T-helper 2 cell treated with Interferon-gamma antibody and Interleukin-4, amounts not matched to agents 100 ng/mL and 5 ng/mL, for 36 hours (primary cell): ENCODE measurements around the gene NEU4. TPM values are rescaled to one million over a fixed set of nuclear protein-coding genes. Genes with fewer than 3 reads are reported as not detected.
"Not testable (repeated sequence)": the region's sequence is repeated elsewhere in the genome, so short reads cannot be mapped to it uniquely, and the experiment has no call there.

Experiments
- intact Hi-C: fragments of 100-400 bp; cut with micrococcal nuclease; formaldehyde crosslinking; loops from one replicate; pipeline ENCODE4 v1.15.1; 2023
- total RNA-seq: library from RNA; stranded (reverse); gene quantifications from 2 replicates; pipeline ENCODE4 v1.2.3, GENCODE V29; 2022

The NEU4 gene
- total RNA-seq, 1 donor from 2014 or later, result 0.64 TPM

DNA sequence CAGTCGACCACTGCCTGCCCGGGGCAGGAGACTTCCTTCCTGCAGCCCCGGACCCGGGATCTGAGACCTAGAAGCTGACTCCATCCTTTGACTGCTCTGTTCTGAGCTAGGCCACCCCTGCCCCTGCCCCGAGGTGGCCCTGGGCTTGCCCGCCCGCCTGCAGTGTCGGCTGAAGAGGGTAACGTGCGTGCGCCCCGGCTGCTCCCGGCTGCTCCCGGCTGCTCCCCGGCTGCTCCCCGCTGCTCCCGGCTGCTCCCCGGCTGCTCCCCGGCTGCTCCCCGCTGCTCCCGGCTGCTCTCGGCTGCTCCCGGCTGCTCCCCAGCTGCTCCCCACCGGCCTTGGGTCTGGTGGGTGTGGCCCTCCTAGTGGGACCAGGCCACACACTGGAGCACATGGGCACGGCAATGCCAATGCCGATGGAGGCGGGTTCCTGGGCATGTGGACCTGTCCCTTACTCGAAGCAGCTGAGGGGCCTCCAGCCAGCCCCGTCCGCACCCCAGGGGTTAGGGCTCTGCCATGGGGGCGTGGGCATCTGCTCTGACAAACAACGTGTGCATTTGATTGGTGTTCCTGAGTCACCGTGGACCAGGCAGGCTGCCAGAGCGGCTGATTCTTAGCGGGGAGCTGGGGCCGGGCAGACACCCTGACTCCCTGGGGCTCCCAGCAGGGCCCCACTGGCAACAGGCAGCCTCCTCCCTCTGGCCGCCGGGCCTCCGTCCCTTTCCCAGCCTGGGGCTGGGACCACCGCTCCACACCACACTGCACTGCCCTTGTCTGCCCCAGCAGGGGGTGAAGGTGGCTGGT, 34.4 kb upstream of the NEU4 start:
- intact Hi-C loops, result no loop called here

DNA sequence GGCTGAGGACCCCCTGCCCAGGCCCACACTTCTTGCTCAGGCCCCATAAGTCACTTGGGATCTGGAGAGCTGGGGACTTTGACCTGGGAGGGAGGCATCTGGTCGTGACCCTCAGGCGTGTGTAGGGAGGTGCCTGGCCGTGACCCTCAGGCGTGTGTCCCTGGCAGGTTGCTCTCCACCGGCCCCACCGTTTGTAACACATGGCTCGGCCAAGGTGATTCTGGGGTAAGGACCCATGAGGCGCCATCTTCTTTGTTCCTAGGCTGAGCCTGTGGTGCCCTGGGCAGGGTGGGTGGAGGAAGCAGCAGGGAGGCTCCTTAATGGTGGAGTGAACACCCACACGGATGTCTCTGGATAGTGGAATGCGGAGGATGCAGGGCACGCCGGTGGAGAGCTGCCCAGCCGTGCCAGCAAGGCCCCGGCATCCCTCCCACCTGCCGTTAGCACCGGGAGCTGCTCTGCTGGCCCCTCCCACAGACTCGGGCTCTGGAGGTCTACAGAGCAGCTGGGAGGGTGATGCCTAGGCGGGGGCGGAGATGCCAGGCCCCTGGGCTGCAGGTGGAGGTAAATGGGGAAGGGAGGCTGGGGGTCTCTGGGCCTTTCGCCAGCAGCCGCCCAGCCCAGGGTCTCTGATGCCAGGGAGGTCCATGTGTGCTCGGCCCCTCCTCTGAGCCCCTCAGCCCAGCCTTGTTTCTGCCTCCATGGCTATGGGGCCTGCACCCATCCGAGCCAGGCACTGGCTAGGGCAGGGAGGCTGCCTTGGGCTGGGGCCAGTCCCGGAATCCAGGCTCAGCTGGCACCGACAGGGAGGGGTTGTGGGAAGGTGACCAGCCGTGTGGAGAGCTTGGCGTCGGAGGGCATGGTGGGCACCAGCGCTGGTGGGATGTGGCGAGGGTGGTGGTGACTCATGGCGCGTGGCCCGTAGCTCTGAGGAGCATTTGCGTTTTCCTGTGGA, 33.5 kb upstream of the NEU4 start:
- intact Hi-C loops, result no loop called here

DNA sequence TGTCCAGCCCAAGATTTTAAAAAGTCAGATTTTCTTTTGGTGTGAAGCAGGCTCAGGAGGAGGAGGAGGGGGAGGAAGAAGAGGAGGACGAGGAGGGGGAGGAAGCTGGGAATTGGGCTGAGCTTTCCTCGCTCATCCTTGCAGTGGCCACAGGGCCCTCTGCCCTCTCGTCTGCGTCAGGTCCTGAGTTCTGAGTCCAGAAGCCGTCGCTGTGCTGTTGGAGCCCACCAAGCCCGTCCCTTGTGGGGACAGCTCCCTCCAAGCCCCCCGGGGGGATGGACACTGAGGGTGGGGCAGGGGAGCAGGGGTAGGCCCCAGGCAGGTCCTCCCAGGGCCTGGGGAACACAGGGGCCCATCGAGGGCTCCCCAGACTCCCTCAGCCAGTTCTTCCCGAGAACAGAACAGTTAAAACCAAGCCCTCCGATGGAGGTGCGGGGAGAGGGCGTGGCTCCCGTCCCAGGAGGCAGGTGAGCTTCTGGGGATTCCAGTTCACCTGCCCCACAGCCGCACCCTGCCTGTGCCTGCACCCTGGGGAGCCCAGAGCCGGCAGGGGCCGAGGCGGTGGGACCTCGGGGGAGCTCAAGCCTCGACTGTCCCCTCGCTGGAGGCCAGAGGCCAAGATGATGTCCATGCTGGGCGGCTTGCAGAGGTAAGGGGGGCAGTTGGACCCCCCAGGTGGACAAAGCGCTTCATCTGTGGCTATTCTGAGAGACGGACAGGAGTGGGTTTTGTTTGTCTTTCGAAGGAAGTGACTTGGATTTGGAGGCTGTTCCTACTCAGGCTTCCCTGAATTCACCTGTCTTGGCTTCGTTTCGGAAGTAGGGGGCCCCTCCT, 32.4 kb upstream of the NEU4 start, which contains the start of gene GAL3ST2:
Gene GAL3ST2 (plus strand): TSS at position 487 of the 834 bp plus-strand sequence. CDS start 134 bp downstream, at position 621.
- intact Hi-C loops, result no loop called here

DNA sequence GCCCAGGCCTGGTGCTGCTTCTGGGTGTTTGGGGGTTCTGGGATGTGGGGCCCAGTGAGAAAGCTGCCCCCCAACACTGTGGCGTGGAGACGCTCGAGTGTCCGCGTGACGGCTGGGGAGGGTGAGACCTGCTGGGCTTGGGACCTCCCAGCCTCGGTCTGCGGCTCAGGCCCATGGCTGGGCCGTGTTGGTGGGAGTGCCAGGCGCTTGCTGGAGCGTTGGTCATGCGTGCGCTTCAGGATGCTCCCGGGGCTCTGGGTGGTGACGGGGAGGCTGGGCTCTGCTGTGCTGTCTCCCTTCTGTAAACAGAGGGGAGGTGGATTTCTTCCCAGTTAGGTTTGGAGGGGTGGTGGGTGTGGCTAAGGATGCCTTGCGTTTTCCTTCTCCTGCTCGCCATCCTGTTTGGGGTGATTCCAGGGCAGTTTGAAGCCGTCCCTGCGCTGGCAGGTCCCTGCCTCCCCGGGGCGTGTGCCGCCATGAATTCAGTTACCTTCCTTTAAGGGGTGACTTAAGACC, 31.8 kb upstream of the NEU4 start:
- intact Hi-C loops, result no loop called here

DNA sequence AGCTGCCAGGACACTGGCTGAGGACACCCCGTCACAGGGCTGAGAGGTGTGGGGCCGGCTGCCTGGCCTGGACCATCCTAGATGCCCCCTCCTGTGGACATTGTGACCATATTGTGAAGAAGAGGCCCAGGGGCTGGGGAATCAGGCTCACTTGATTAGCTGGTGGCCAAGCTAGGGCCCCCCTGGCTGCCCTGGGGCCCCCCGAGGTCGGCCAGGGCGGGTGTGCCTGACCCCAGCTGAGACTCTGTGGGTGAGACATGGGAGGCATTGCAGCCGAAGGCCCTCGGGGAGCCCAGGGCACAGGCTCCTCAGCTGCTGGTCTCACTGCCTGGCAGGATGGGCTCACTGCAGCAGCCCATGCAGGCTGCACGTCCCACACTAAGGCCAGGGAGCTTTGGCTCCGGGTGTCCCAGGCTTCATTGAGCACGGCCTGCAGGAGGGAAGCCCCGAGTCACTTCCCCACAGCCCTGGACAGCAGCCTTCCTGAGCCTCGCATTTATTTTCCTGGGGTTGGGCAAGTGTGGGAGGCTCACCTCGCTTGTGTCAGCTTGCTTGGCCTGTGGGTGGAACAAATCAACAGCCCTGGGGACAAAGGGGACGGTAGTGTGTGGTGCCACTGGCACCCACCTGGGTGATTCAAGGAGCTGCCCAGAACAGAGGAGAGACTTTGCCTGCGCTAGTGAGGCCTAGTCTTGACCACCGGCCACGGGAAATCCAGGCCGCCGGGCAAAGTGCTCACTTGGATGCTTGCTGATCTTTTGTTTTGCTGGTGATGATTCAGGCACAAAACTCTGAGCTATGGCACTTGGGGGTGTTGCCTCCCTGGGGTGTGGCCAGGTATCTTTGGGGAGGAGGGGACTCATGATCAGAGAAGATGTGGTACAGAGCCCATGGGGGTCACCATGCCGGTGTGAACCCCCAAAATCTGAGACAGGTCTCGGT, 31.0 kb upstream of the NEU4 start:
- intact Hi-C loops, result no loop called here

DNA sequence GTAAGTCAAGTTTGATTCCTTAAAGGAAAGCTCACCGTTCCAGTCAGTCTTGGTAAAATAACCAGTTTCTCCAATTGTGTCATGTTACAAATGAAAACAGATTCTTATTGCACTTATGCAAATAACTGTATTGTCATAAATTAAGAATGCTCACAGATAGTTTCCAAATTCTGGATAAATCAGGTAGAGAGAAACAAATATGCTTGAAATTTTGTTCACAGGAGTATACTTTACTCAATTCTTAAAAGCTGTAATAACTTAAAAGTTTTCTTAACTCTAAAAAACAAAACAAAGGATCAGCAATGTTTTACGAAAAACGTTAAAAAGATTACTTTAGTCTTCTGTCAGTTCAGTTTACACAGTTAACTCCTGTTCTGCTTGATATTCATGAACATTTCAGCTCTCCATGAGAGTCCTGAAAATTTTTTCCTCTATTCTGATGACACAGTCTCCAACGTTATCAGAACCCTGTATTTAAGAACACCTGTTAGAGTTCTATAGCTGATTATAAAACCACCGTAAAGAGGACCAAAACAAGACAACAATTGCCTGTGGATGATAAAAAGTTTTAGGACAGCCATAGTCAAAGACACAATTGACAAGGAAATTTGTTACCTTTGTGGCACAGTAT, 27.9 kb upstream of the NEU4 start:
- intact Hi-C loops, result loop anchor here (1.0 kb wide), 1 partner anchor 9 kb away; no protein-coding TSS in a partner anchor

DNA sequence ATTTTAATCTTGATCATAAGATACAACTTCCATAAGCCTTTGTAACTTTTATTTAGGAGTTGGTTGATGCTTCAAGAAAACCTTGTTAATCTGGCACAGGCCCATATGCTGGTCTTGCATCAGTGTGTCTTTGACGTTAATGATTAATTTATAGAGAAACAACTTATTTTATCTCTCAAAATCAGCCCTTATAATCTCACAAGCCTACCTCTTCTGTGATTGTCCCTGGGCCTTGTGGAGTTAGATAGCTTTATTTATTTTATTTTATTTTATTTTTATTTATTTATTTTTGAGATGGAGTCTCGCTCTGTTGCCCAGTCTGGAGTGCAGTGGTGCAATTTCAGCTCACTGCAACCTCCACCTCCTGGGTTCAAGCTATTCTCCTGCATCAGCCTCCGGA, 26.9 kb upstream of the NEU4 start:
- intact Hi-C loops, result not testable (repeated sequence)

DNA sequence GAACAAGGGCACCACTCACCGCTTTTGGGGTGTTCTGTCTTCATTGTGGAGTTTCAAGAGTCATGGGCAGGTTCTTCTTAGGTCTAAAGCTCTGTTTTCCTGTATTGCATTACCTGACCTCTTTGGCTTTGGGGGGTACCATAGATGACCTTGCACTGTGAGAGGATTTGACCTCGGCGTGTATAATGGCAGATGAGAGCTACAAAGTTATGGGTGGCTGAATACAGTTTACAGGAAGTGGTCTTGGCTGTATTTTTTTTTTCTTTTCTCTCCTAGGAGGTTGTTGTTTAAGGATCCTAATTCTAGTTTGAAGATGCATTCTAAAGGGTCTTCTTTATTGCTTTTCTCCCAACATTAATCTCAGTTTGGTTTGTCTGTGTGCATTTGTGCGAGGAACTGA, 20.9 kb upstream of the NEU4 start:
- intact Hi-C loops, result no loop called here

DNA sequence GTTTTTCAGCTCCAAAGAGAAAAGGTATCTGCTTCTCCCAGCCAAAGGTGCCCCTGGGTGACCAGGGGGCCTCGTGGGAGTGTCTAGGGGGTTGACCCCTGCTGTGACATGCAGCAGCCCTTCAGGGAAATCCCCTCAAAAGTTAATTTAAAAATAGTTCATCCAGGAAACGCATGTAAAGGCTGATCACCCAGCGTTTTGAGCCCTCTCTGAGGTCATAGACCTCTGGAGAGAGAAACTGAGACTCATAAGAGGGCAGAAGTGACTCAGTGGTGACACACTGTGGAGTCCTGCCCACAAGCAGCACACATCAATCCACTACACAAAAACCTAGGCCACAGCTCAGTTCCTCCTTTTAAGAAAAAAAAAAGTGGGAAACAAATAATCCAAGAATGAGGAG, 20.4 kb upstream of the NEU4 start:
- intact Hi-C loops, result no loop called here

DNA sequence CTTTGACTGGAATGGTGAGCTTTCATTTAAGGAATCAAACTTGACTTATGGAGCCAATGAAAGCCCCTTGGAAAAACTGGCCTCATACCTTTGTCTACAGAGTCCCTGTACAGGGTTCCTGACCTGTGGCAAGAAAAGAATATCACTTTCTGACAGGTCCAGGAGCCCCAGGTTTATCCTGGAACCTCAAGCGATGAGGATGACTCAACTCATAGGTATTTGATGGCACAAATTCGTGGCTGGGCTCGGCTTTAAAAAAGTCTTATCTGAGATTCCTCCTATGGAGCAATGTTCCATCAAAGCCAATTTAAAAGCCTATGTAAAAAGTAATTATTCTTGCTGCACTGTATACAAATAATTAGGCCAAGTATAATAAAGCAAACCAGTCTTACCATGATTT, 17.6 kb upstream of the NEU4 start:
- intact Hi-C loops, result not testable (repeated sequence)

DNA sequence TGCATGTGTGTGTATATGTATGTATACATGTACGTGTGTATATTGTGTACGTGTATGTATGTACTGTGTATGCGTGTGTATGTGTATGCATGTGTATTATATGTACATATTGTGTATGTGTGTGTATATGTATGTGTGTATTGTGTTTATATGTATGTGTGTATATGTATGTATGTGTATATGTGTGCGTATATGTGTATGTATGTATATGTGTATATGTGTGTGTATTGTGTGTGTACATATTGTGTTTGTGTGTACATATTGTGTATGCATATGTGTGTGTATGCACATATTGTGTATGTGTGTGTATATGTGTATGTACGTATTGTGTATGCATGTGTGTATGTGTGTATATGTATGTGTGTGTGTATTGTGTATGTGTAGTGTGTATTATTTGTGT, 15.6 kb upstream of the NEU4 start:
- intact Hi-C loops, result no loop called here

DNA sequence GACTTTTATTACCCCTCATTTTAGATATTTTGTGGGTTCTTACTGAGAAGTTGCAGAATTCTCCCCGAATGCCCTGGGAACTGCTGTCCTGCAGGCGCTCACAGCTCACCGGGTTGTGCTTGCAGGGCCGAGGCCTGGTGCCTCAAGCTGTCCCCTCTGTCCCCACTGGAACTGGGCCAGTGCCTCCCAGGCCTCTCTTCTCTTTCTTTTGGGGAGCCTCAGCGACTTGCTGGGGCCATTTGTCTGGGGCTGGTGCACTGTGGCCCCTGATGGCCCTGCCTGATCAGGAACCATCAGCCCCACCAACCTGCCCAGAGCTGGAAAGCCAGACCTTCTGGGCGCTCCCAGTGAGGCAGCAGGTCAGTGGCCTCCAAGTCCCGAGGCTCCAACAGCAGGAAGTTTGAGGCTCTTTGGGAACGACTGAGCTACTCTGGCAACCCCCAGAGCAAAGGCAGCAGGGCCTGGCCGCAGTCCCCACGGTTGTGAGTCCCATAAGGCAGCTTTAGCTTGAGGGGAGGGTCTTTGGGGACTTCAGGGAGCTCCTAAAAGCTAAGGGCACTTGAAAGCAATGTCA, 14.7 kb upstream of the NEU4 start:
- intact Hi-C loops, result no loop called here

DNA sequence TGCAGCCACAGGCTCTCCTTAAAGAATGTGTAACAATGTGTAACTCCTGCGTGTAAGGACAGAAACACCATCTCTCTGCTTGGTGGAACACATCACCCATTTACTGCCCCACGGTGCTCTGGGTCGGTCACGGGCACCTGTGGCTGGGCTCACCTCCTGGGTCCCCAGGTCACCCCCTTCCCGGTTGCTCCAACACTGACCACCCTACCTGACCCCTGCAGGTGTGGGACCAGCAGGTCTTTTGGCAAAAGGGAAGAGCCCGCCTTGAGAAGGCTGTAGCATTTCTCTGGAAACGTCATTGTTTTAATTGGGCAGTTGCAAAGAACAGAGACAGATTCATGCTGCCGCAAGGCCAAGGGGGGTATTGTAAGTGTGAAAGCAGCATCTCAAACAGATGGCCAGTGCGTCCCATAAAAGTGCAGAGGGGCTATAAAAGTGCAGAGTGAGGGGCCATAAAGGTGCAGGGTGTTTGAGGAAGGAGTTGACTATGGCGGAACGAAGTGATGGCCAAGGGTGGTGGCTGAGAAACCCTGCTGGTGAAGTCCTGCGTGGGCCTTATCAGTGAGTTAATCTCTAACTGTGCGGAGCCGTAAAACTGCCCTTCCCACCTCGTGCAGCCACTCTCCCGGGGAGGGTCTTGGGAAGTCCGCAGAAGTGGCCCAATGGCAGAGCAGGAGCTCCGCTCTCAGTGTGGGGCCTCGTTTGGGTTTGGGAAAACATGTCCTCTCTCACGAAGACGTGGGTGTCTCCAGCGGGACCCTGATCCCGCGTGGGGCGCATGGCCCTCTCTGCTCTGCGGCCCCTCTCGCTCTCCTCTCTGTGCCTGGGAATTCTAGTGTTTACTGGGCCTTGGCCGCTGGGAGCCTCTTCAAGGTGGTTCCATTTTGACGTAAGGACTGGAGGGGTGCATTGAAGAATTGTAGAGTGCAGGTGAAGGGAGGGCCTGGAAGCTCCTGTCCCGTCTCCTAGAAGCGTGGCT, 13.7 kb upstream of the NEU4 start:
- intact Hi-C loops, result no loop called here

DNA sequence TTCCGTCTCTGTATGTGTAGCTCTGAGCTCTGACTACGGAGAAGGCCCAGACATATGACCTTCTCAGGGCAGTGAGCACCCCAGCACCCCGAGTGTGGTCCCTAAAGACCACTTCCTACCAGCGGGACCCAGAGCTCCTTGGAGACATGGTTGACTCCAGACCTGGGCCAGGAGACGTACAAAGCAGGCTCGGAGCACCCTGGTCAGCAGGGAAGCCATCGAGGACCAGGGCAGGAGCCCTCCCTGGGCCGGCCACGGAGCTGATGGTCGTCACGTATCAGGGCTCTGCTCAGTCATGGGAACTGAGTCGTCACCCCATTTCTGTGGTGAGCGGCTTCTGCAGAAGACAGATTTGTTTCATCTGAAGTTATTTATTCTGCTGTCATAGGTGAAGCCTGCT, 12.8 kb upstream of the NEU4 start:
- intact Hi-C loops, result no loop called here

DNA sequence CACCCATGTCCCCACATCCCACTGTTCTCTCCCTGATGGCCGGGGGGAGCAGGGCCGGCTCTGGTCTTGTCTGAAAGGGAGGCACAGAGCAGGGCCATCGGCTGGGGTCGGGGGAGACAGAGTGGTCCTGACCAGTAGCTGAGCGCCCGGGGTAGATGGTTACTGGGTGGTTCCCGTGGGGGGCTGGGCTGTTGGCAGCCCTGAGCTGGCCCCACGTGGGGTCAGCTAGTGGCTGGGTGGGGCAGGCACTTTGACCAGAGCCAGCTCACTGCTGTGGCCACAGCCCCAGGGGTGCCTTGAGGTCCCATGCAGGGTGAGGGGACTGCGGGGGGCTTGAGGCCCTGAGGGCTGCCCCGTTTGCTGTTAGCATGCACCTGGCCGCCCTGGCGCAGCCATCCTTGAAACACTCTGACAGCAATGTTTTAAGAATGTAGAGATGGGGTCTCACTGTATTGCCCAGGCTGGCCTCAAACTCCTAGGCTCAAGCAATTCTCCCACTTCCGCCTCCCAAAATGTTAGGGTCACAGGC, 12.3 kb upstream of the NEU4 start:
- intact Hi-C loops, result no loop called here

DNA sequence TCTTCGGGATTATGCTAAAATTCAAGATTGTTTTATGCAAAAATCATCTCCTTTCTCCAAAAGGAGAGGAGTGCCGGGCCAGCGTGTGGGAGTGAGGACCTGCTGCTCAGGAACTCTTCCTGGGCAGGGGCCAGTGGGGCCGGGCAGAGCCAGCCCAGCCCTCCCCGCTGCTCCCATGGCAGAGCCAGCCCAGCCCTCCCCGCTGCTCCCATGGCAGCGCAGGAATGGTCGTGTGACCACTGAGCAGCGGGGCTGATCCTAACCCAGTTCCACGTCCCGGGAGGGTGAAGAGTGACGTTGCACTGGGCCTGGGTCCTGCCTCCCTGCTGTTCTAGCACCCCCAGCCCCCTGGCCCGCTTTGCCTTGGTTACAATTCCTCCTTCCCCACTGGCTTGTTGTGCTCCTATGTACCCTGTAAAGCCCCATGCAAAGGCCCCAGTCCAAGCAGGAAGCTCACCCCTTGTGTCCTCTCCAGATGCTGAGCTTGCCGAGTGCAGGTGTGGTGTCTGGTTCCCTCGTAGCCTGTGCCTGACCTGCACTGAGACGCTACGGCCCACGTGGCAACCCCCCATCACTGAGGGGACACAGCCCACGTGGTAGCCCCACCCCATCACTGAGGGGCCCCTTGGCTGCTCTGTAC, 11.4 kb upstream of the NEU4 start:
- intact Hi-C loops, result no loop called here

DNA sequence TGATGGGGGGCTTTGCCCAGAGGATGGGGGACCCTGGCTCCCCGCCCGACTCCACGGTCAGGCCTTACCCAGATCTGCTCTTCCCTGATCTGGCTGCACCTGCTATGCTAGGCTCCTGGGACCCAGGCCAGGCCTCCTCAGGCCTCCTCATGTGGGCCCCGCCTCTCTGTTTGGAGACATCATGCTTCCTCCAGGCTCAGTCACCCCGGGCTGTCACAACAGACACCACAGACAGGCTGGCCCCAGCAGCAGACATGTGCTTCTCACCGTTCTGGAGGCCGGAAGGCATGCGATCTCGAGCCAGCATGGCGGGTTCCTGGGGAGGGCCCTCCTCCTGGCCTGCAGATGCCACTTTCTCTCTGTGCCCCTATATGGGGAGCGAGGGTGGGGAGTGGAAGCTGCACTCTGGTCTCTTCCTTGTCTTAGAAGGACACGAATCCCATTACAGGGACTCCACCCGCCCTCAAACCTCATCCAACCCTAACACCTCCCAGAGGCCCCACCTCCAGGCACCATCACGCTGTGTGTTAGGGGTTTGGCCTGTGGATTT, 10.8 kb upstream of the NEU4 start:
- intact Hi-C loops, result no loop called here
